B cell (primary cell): ENCODE data around the gene PRICKLE2. TPM values are rescaled to one million over a fixed set of nuclear protein-coding genes. Genes with fewer than 3 reads are reported as not detected.

ENCODE experiments used
- ATAC-seq: fragments of 200-7000 bp; cut with Tn5 transposase; one replicate; pipeline ENCODE4 v1.10.0; 2021; ENCODE audit warnings: low read depth, mild to moderate bottlenecking, moderate number of reproducible peaks, moderate library complexity
- CTCF ChIA-PET: fragments of 350-600 bp; sonication (Branson Sonifier 250); formaldehyde crosslinking; loops from one replicate; lab custom pipeline; 2021; ENCODE audit warnings: antibody characterized with exemption, inconsistent platforms; lab: Charles Lee
- POLR2A ChIA-PET: fragments of 350-600 bp; sonication (Branson Sonifier 250); formaldehyde crosslinking; loops from one replicate; lab custom pipeline; 2021; ENCODE audit warnings: antibody characterized with exemption; lab: Charles Lee
- DNase-seq: peaks from one replicate; pipeline ENCODE4 v3.0.0; 2013
- H2AFZ ChIP-seq: 2 replicates; pipeline ENCODE4 v1.6.1; 2012; ENCODE audit warnings: mild to moderate bottlenecking, low read depth, low read length; ENCODE audit not compliant: insufficient read depth, poor library complexity, severe bottlenecking
- H3K27ac ChIP-seq, 2 donors: 1 replicate in 1 of 2; 2 replicates in 1 of 2; pipeline ENCODE4 v1.5.1; 2012 to 2013; ENCODE audit warnings: low read length in 2 of 2, mild to moderate bottlenecking in 2 of 2, moderate library complexity in 1 of 2
- H3K27me3 ChIP-seq, 4 experiments: fragments of 200-600 bp in 1 of 4; sonication (generic) in 1 of 4; replicated peaks in 1 of 4; 1 replicate in 2 of 4; 2 replicates in 2 of 4; pipeline versions ENCODE4 v1.6.1 to v1.7.0; 2013 to 2016; ENCODE audit warnings: low read length in 3 of 4, mild to moderate bottlenecking in 2 of 4, mixed read lengths in 1 of 4, moderate library complexity in 1 of 4; ENCODE audit not compliant: insufficient read depth in 4 of 4, control insufficient read depth in 3 of 4; ENCODE audit errors: control extremely low read depth in 1 of 4
- H3K36me3 ChIP-seq, 2 experiments: replicated peaks in 1 of 2; 1 replicate in 1 of 2; 2 replicates in 1 of 2; pipeline versions ENCODE4 v1.6.1 to v1.7.1; 2013; ENCODE audit warnings: low read length in 1 of 2; ENCODE audit not compliant: insufficient read depth in 2 of 2, control insufficient read depth in 1 of 2; ENCODE audit errors: control extremely low read depth in 1 of 2, extremely low read depth in 1 of 2
- H3K4me1 ChIP-seq, 2 donors: fragments of 200-600 bp in 1 of 2; sonication (generic) in 1 of 2; 1 replicate in 1 of 2; 2 replicates in 1 of 2; pipeline versions ENCODE4 v1.5.1 to v1.6.1; 2013 to 2017; ENCODE audit warnings: low read length in 2 of 2; ENCODE audit not compliant: control insufficient read depth in 2 of 2, insufficient read depth in 2 of 2
- H3K4me2 ChIP-seq: replicated peaks from 2 replicates; pipeline ENCODE3; 2012; ENCODE audit warnings: mild to moderate bottlenecking, low read depth, low read length; ENCODE audit not compliant: poor library complexity, severe bottlenecking
- H3K4me3 ChIP-seq, 5 experiments: fragments of 200-600 bp in 1 of 5; sonication (generic) in 1 of 5; 1 replicate in 3 of 5; 2 replicates in 2 of 5; pipeline versions ENCODE4 v1.5.1 to v1.7.0; 2011 to 2016; ENCODE audit warnings: low read length in 4 of 5, mild to moderate bottlenecking in 4 of 5, low read depth in 2 of 5, control low read depth in 1 of 5, moderate library complexity in 1 of 5; ENCODE audit not compliant: insufficient read depth in 1 of 5; ENCODE audit errors: control extremely low read depth in 1 of 5, extremely low read depth in 1 of 5
- H3K79me2 ChIP-seq: fragments of 200-600 bp; sonication (generic); one replicate; pipeline ENCODE4 v1.6.0; 2016; ENCODE audit warnings: low read length; ENCODE audit not compliant: control insufficient read depth, insufficient read depth
- H3K9ac ChIP-seq: fragments of 200-600 bp; sonication (generic); 2 replicates; pipeline ENCODE4 v1.6.1; 2017; ENCODE audit warnings: mild to moderate bottlenecking, low read length, moderate library complexity
- H3K9me3 ChIP-seq, 3 donors: one replicate each; pipeline versions ENCODE4 v1.6.1 to v1.7.1; 2013; ENCODE audit warnings: low read length in 2 of 3; ENCODE audit not compliant: control insufficient read depth in 2 of 3, insufficient read depth in 1 of 3; ENCODE audit errors: control extremely low read depth in 1 of 3
- H4K20me1 ChIP-seq: 2 replicates; pipeline ENCODE4 v1.6.0; 2012; ENCODE audit warnings: mild to moderate bottlenecking, low read length; ENCODE audit not compliant: insufficient read depth, control insufficient read depth, poor library complexity, severe bottlenecking
- H3K27ac Mint-ChIP-seq: one replicate; pipeline ENCODE4 v1.8.0; 2021; ENCODE audit warnings: mixed read lengths
- H3K27me3 Mint-ChIP-seq: one replicate; pipeline ENCODE4 v1.8.0; 2021; ENCODE audit warnings: mixed read lengths
- H3K4me1 Mint-ChIP-seq: one replicate; pipeline ENCODE4 v1.8.0; 2021; ENCODE audit warnings: mixed read lengths
- H3K4me3 Mint-ChIP-seq: one replicate; pipeline ENCODE4 v1.8.0; 2021; ENCODE audit warnings: mixed read lengths
- H3K9me3 Mint-ChIP-seq: one replicate; pipeline ENCODE4 v1.8.0; 2022; ENCODE audit warnings: mixed read lengths; ENCODE audit not compliant: insufficient read depth
- EZH2 ChIP-seq: IDR thresholded peaks from 2 replicates; pipeline ENCODE4 v1.6.1; 2012; ENCODE audit warnings: borderline replicate concordance, low read depth, mild to moderate bottlenecking, moderate library complexity, low read length; ENCODE audit not compliant: insufficient read depth, poor library complexity, severe bottlenecking
- WGBS: methylation state at CpG from one replicate; pipeline ENCODE4 v1.1.5; 2013; ENCODE audit warnings: missing lambda C conversion rate; ENCODE audit not compliant: insufficient coverage; 5-methylcytosine and 5-hydroxymethylcytosine counted together
- intact Hi-C: fragments of 100-400 bp; cut with micrococcal nuclease; formaldehyde crosslinking; loops from one replicate; pipeline ENCODE4 v1.10.0; 2022
- polyA plus RNA-seq: library from polyadenylated mRNA; depleted of rRNA; stranded (reverse); fragments of >200 nt; gene quantifications from 2 replicates; pipeline ENCODE4 v1.2.3, GENCODE V29; 2012
- total RNA-seq, 2 donors: library from RNA; stranded (reverse); fragments of 120-200 nt in 1 of 2; gene quantifications; 1 replicate in 1 of 2; 2 replicates in 1 of 2; pipeline versions ENCODE4 v1.2.3 to v1.2.4, GENCODE V29; 2013 to 2022
- TF ChIP-seq, protein P1 (sequence below): fragments of 200-600 bp; IDR thresholded peaks from one replicate; pipeline ENCODE4 v1.8.0; 2022; ENCODE audit warnings: antibody characterized with exemption, mild to moderate bottlenecking

The PRICKLE2 gene
- total and polyA plus RNA-seq, 2 donors (not counting 1 experiment from before 2014, with no cell fraction given) = 0.30 to 1.4 TPM

GRCh38 chr3:64178419-64178818 lies 46.8 kb downstream of the PRICKLE2 start:
- intact Hi-C loops = no loop called here
- no peak overlapping the region for H3K27ac Mint-ChIP-seq

GRCh38 chr3:64176461-64176996 lies 48.7 kb downstream of the PRICKLE2 start:
- H3K79me2 ChIP-seq = no peaks in the 10 kb centered on the region
- intact Hi-C loops = no loop called here
- WGBS = no CpG with 5 or more reads among the region's 4 CpGs
- no peak overlapping the region for H3K4me3 Mint-ChIP-seq
- H3K4me1 ChIP-seq = no peaks in the 10 kb centered on the region
- no peaks in the 10 kb centered on the region for H3K9me3 ChIP-seq
- no peaks in the 10 kb centered on the region for H3K9me3 Mint-ChIP-seq
- no peaks in the 10 kb centered on the region for H3K36me3 ChIP-seq
- no peak overlapping the region for H3K27ac Mint-ChIP-seq
- ChIA-PET CTCF (interaction anchor here (0.7 kb wide), 1 partner anchor 13 kb away, joined by 3 read pairs; no protein-coding TSS in a partner anchor), POLR2A (no interaction called here)
- no peak overlapping the region for H3K9ac ChIP-seq
- no peak for TF ChIP-seq EZH2
- TF ChIP-seq, protein P1, sequence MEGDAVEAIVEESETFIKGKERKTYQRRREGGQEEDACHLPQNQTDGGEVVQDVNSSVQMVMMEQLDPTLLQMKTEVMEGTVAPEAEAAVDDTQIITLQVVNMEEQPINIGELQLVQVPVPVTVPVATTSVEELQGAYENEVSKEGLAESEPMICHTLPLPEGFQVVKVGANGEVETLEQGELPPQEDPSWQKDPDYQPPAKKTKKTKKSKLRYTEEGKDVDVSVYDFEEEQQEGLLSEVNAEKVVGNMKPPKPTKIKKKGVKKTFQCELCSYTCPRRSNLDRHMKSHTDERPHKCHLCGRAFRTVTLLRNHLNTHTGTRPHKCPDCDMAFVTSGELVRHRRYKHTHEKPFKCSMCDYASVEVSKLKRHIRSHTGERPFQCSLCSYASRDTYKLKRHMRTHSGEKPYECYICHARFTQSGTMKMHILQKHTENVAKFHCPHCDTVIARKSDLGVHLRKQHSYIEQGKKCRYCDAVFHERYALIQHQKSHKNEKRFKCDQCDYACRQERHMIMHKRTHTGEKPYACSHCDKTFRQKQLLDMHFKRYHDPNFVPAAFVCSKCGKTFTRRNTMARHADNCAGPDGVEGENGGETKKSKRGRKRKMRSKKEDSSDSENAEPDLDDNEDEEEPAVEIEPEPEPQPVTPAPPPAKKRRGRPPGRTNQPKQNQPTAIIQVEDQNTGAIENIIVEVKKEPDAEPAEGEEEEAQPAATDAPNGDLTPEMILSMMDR = no peak
- H2AFZ ChIP-seq = no peak overlapping the region
- H3K27ac ChIP-seq = no peak overlapping the region
- ATAC-seq (no peak), DNase-seq (no peak)
- no peaks in the 10 kb centered on the region for H3K27me3 ChIP-seq
- peaks cover 2% of the 10 kb centered on the region for H3K4me1 Mint-ChIP-seq
- H4K20me1 ChIP-seq = no peaks in the 10 kb centered on the region
- peaks cover 4% of the 10 kb centered on the region for H3K27me3 Mint-ChIP-seq
- no peak overlapping the region for H3K4me2 ChIP-seq
- no peak overlapping the region for H3K4me3 ChIP-seq

More at GRCh38 chr3:64178419-64178818, 46.8 kb downstream of the PRICKLE2 start:
- no peaks in the 10 kb centered on the region for H3K4me1 ChIP-seq
- no peak for ATAC-seq
- no peaks in the 10 kb centered on the region for H3K27me3 ChIP-seq
- Mint-ChIP-seq H3K4me1 (peaks cover 2% of the 10 kb centered on the region), H3K4me3 (no peak overlapping the region), H3K27me3 (peaks cover 4% of the 10 kb centered on the region), H3K9me3 (no peaks in the 10 kb centered on the region)
- H3K9ac ChIP-seq = no peak overlapping the region
- TF ChIP-seq EZH2 = no peak
- TF ChIP-seq, protein P1 = no peak
- H3K79me2 ChIP-seq = no peaks in the 10 kb centered on the region
- no peak overlapping the region for H3K4me3 ChIP-seq
- no peaks in the 10 kb centered on the region for H4K20me1 ChIP-seq
- H3K4me2 ChIP-seq = no peak overlapping the region
- no peak overlapping the region for H2AFZ ChIP-seq
- H3K9me3 ChIP-seq = no peaks in the 10 kb centered on the region
- CTCF ChIA-PET = no interaction called here
- no peak overlapping the region for H3K27ac ChIP-seq
- WGBS = no CpG with 5 or more reads among the region's 2 CpGs
- H3K36me3 ChIP-seq = no peaks in the 10 kb centered on the region
- DNase-seq = no peak
- POLR2A ChIA-PET = no interaction called here
